Measurements from ENCODE around the gene ZNF648. TPM values are rescaled to one million over a fixed set of nuclear protein-coding genes. Genes with fewer than 3 reads are reported as not detected.

Gene ZNF648
- total and polyA plus RNA-seq, 4 donors: 0.02 to 0.67 (median 0.20) TPM

GRCh38 chr1:182083851-182084486 is 22.5 kb upstream of the ZNF648 start (continued):
- no peak for TF ChIP-seq RXRA (IDR thresholded peaks at IDR 0.05)

- TF ChIP-seq ATF3 (IDR thresholded peaks at IDR 0.05) (no peak), EGR1 (IDR thresholded peaks at IDR 0.05; ENCODE audit: low read depth in 2 of 2) (no peak), YY1 (IDR thresholded peaks at IDR 0.05) (no peak), REST (IDR thresholded peaks at IDR 0.05) (no peak), FOXA2 (IDR thresholded peaks at IDR 0.05) (no peak), RXRA (IDR thresholded peaks at IDR 0.05) (no peak), TAF1 (conservative IDR thresholded peaks at IDR 0.05) (no peak), RAD21 (IDR thresholded peaks at IDR 0.05) (peak; percentile 48 to 74), HNF4G (IDR thresholded peaks at IDR 0.05) (no peak), NR2F2 (IDR thresholded peaks at IDR 0.05) (no peak), CTCF (IDR thresholded peaks at IDR 0.05; ENCODE audit: low read depth, low read length, missing input control) (peak; percentile 46), HNF4A (conservative IDR thresholded peaks at IDR 0.05) (no peak)
- 100% methylated on average over 1 of the region's 1 CpG for WGBS
- H3K4me1 ChIP-seq (ENCODE audit: control insufficient read depth in 4 of 4, insufficient read depth in 4 of 4, low read length in 3 of 4): peaks cover 0 to 6% (median 5%) of the 10 kb centered on the region in 4 donors
- H3K4me3 ChIP-seq (ENCODE audit: low read depth in 1 of 3, low read length in 3 of 3): no peak overlapping the region
- H3K36me3 ChIP-seq (ENCODE audit: control insufficient read depth in 4 of 4, insufficient read depth in 3 of 4, low read depth in 1 of 4, low read length in 3 of 4): no peaks in the 10 kb centered on the region
- no peak for DNase-seq (ENCODE audit: low spot score)
- H3K27me3 ChIP-seq (ENCODE audit: control insufficient read depth in 4 of 4, insufficient read depth in 4 of 4, low read length in 3 of 4): no peaks in the 10 kb centered on the region
- H3K9me3 ChIP-seq (ENCODE audit: control insufficient read depth in 4 of 4, low read length in 3 of 4): no peaks in the 10 kb centered on the region
- H3K9ac ChIP-seq (ENCODE audit: low read depth in 1 of 2, low read length in 2 of 2): no peak overlapping the region
- H3K27ac ChIP-seq (ENCODE audit: low read depth in 1 of 2, low read length in 2 of 2): no peak overlapping the region
Measured at GRCh38 chr1:182080955-182081582, 19.6 kb upstream of the ZNF648 start.

GRCh38 chr1:182080040-182080439 is 18.5 kb upstream of the ZNF648 start:
- Histone ChIP-seq H3K4me3 (ENCODE audit: low read depth in 1 of 3, low read length in 3 of 3) (no peak overlapping the region), H3K4me1 (ENCODE audit: control insufficient read depth in 4 of 4, insufficient read depth in 4 of 4, low read length in 3 of 4) (peaks cover 0 to 6% (median 5%) of the 10 kb centered on the region in 4 donors), H3K9ac (ENCODE audit: low read depth in 1 of 2, low read length in 2 of 2) (no peak overlapping the region), H3K36me3 (ENCODE audit: control insufficient read depth in 4 of 4, insufficient read depth in 3 of 4, low read depth in 1 of 4, low read length in 3 of 4) (no peaks in the 10 kb centered on the region), H3K27ac (ENCODE audit: low read depth in 1 of 2, low read length in 2 of 2) (no peak overlapping the region), H3K27me3 (ENCODE audit: control insufficient read depth in 4 of 4, insufficient read depth in 4 of 4, low read length in 3 of 4) (no peaks in the 10 kb centered on the region), H3K9me3 (ENCODE audit: control insufficient read depth in 4 of 4, low read length in 3 of 4) (no peaks in the 10 kb centered on the region)
- WGBS: 67% methylated on average over 3 of the region's 3 CpGs
- DNase-seq (ENCODE audit: low spot score): no peak
- TF ChIP-seq MAX (IDR thresholded peaks at IDR 0.05) (no peak), EGR1 (IDR thresholded peaks at IDR 0.05; ENCODE audit: low read depth in 2 of 2) (no peak), RXRA (IDR thresholded peaks at IDR 0.05) (no peak), GABPA (IDR thresholded peaks at IDR 0.05 in 1 of 2, conservative IDR thresholded peaks at IDR 0.05 in 1 of 2) (no peak), HNF4G (IDR thresholded peaks at IDR 0.05) (no peak), HNF4A (conservative IDR thresholded peaks at IDR 0.05) (no peak), CTCF (IDR thresholded peaks at IDR 0.05; ENCODE audit: low read depth, low read length, missing input control) (no peak), YY1 (IDR thresholded peaks at IDR 0.05) (no peak), SP1 (IDR thresholded peaks at IDR 0.05) (no peak), NR2F2 (IDR thresholded peaks at IDR 0.05) (no peak), REST (IDR thresholded peaks at IDR 0.05) (no peak), ATF3 (IDR thresholded peaks at IDR 0.05) (no peak)

All from liver (tissue), 9 donors.